GM12864 (cell line): ENCODE data around the gene OSBPL1A.

Experiments used
- DNase-seq: peaks from one replicate; pipeline ENCODE4 v3.0.0-alpha.2; 2011; ENCODE audit warnings: low read depth
- H3K4me3 ChIP-seq: 2 replicates; pipeline ENCODE4 v1.5.1; 2011; ENCODE audit warnings: mild to moderate bottlenecking, low read depth, low read length, control low read depth
- TF ChIP-seq, protein P1 (sequence below): IDR thresholded peaks from 2 replicates; pipeline ENCODE4 v1.5.1; 2011; ENCODE audit warnings: low read depth, mild to moderate bottlenecking, moderate library complexity, low read length, control low read depth, inconsistent platforms; ENCODE audit errors: missing control alignments

The OSBPL1A gene

DNA sequence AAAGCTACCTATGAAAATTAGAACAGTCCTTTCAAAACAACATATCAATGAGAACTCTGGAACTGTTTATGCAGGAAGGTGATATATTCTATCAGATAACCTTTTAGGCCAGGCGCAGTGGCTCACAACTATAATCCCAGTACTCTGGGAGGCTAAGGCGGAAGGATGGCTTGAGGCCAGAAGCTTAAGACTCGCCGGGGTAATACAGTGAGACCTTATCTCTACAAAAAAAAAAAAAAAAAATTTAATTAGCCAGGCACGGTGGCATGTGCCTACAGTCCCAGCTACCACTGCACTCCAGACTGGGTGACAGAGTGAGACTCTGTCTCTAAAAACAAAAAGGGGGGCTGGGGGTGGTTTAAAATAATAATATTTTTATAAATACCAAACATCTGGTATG, 77.9 kb downstream of the OSBPL1A start:
- TF ChIP-seq, protein P1, sequence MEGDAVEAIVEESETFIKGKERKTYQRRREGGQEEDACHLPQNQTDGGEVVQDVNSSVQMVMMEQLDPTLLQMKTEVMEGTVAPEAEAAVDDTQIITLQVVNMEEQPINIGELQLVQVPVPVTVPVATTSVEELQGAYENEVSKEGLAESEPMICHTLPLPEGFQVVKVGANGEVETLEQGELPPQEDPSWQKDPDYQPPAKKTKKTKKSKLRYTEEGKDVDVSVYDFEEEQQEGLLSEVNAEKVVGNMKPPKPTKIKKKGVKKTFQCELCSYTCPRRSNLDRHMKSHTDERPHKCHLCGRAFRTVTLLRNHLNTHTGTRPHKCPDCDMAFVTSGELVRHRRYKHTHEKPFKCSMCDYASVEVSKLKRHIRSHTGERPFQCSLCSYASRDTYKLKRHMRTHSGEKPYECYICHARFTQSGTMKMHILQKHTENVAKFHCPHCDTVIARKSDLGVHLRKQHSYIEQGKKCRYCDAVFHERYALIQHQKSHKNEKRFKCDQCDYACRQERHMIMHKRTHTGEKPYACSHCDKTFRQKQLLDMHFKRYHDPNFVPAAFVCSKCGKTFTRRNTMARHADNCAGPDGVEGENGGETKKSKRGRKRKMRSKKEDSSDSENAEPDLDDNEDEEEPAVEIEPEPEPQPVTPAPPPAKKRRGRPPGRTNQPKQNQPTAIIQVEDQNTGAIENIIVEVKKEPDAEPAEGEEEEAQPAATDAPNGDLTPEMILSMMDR: no peak
- DNase-seq: no peak
- H3K4me3 ChIP-seq: no peak overlapping the region

DNA sequence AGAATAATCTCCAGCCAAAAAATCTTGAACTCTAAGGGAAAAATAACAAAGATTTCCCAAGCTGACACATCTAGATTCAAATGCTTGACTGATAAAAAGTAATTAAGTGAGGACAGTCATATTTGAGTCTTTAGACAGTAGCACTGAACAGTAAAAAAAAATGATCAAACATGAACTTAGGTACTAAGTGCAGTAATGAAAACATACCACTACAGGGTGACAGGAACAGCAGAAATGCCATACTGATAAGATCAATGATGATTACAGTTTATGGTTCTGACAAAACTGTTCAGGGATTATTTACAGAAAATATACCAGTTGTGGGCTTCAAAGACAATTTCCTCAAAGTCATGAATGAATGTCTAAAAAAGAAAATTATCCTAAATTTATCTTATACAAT, 80.3 kb downstream of the OSBPL1A start:
- no peak for DNase-seq

DNA sequence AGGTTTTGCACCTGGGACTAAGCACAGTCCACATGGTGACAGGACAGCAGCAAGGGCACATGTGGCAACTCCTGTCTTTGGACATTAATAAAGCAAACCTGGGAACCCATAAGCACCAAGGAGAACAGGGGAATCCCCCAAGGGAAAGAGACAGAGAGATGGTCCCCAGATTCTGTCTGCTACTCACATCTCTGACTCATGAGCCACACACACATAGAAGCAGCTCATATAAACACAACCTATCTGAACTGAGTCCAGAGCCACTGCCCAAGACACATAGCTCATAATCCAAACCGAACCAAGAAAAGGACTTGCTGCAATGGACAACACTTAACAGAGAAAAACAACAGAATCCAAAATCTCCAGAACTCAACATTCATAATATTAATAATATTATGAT, 82.5 kb downstream of the OSBPL1A start:
- TF ChIP-seq, protein P1: no peak
- DNase-seq: no peak

More for the DNA sequence above, 80.3 kb downstream of the OSBPL1A start:
- TF ChIP-seq, protein P1: no peak
- no peak overlapping the region for H3K4me3 ChIP-seq

DNA sequence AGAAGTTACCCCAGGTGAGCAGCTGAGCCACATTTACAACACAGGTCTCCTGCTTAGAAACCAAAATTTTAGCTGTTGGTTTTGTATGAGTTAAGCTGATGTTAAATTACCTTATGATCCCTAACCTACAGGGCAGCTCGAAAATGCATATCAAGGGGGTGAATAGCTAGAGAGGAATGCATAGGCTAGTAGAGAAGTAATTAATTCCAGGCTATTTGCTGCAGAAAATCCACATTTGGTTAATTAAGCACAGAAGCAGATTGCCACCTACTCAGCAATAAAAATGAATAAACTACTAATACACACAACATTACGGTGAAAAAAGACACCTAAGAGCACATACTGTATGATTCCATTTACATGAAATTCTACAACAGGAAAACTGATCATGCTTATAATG, 91.4 kb downstream of the OSBPL1A start:
- TF ChIP-seq, protein P1: no peak
- H3K4me3 ChIP-seq: no peak overlapping the region
- DNase-seq: no peak

More for the DNA sequence above, 82.5 kb downstream of the OSBPL1A start:
- no peak overlapping the region for H3K4me3 ChIP-seq

DNA sequence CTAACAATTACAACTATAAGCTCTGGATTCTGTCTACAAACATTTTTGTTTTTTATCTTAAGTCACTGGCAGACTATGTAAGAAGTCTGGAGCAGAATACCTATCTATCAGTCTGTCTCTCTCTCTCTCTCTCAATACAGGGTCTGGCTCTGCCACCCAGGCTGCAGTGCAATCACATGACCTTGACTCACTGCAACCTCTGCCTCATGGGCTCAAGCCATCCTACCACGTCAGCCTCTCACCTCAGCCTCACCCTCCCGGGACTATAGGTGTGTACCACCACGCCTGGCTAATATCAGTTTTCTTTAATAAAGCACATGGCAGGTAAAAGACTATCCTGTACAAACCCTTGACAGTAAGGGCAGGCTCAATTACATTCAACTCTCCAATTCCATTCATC, 96.9 kb downstream of the OSBPL1A start:
- no peak for DNase-seq
- H3K4me3 ChIP-seq: no peak overlapping the region
- TF ChIP-seq, protein P1: no peak

DNA sequence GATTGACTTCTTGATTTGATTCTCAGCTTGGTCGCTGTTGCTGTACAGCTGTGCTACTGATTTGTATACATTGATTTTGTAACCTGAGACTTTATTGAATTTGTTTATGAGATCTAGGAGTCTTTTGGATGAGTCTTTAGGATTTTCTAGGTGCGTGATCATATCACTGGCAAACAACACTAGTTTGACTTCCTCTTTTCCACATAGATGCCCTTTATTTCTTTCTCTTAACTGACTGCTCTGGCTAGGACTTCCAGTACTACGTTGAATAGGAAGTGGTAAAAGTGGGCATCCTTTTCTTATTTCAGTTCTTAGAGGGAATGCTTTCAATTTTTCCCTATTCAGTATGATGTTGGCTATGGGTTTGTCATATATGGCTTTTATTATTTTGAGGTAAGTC, 101.3 kb downstream of the OSBPL1A start:
- TF ChIP-seq, protein P1: no peak
- no peak overlapping the region for H3K4me3 ChIP-seq
- no peak for DNase-seq

DNA sequence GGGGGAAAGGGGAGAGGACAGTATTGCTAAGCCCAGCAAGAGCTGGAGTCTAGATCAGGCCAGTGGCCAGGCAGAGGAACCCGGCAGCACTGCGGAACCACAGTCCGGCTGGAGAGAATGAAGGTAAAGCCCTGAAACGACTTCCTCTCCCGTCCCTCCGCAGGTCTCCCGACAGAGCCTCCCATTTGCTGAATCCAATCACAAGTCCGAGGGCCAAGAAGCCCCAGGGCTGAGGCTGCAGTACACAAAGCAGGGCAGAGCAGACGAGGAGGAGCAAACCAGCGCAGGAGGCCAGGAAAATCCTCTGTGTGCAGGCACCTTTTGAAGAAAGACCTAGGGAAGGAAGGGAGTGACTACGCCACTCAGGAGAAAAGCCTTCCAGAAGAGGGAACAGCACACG, 104.4 kb downstream of the OSBPL1A start:
- TF ChIP-seq, protein P1: no peak
- no peak for DNase-seq
- H3K4me3 ChIP-seq: no peak overlapping the region
